ES-I3 (cell line): ENCODE measurements around the gene TLCD2.
"Not testable (repeated sequence)": the region's sequence is repeated elsewhere in the genome, so short reads cannot be mapped to it uniquely, and the experiment has no call there.

ENCODE experiments used
- H3K36me3 ChIP-seq: 2 replicates; pipeline ENCODE4 v1.6.1; 2013; ENCODE audit warnings: mild to moderate bottlenecking, low read length, control low read depth, moderate library complexity; ENCODE audit not compliant: insufficient read depth
- H3K4me1 ChIP-seq: 2 replicates; pipeline ENCODE4 v1.6.1; 2013; ENCODE audit warnings: mild to moderate bottlenecking, control low read depth, low read length; ENCODE audit not compliant: insufficient read depth
- H3K9ac ChIP-seq: 2 replicates; pipeline ENCODE4 v1.6.1; 2013; ENCODE audit warnings: low read depth, mild to moderate bottlenecking, low read length, moderate library complexity
- H3K9me3 ChIP-seq: 2 replicates; pipeline ENCODE4 v1.6.1; 2013; ENCODE audit warnings: mild to moderate bottlenecking, low read length, moderate library complexity; ENCODE audit not compliant: control insufficient read depth, insufficient read depth

Gene TLCD2

DNA sequence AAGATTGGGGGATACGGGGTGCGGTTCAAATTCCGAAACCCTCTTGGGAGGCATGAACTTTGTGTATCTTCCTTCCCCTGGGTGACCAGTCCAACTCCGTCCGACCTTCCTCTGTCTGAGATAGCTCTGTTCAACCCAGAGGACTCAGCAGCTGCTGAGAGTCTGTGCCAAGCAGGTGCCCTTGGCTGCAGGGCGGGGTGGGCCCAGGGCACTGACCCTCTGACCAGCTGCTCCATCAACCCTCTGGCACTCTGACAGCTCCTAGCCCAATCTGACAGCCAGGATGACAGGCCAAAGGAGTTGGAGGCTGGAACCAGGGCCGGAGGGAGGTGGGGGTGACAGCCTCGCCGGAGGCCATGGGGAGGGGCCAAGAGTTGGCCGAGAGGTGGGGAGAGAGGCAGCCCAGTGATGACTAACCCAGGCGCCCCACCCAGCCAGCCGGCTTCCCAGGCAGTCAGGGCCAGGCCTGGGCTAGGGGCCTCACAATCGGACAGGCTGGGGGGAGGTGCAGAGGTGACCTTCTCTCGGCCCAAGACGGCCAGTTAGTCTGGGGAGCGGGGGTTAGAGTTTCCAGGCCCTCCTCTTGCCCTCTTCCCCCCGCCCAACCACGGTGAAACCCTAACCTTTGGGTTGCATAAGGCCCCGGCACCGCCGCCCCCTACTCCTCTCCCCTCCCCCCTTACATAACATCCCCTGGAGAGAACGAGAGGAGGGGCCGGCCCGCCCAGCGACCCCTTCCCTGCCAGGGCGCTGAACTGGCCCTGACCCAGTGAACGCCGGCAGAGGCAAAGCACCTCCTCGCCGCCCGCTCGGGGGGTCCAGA lies 5.0 kb upstream of the TLCD2 start:
- Histone ChIP-seq H3K9me3 (no peaks in the 10 kb centered on the region), H3K4me1 (peaks cover 14% of the 10 kb centered on the region), H3K9ac (peak overlapping the region; percentile 44; the same call in 1 of the 2 replicates), H3K36me3 (no peaks in the 10 kb centered on the region)

DNA sequence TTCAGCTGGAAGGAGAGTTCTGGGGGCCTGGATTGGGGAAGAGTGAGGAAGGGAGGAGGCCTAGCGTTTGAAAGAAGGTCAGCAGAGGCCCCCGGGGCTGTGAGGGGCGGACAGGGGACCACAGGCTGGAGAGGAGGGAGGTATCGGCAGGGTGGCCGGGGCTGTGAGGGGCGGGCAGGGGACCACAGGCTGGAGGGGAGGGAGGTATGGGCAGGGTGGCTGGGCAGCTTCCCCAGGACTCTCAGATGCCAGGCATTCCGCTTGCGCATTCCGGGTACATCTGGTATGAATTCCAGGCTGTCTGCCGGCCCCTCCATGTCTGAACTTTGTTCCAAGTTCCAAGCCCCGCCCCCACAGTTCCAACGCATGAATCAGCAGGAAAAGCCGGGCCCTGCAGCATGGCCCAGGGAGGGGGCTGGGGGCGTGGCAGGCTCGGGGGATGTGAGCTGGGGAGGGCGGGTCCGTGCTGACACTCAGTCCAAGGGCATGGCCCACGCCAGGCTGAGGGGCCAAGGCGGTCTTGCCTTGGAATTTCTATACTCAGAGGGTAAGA lies 4.3 kb upstream of the TLCD2 start:
- peak overlapping the region; percentile 44 for H3K9ac ChIP-seq
- no peaks in the 10 kb centered on the region for H3K9me3 ChIP-seq
- H3K36me3 ChIP-seq: no peaks in the 10 kb centered on the region
- peaks cover 14% of the 10 kb centered on the region for H3K4me1 ChIP-seq

DNA sequence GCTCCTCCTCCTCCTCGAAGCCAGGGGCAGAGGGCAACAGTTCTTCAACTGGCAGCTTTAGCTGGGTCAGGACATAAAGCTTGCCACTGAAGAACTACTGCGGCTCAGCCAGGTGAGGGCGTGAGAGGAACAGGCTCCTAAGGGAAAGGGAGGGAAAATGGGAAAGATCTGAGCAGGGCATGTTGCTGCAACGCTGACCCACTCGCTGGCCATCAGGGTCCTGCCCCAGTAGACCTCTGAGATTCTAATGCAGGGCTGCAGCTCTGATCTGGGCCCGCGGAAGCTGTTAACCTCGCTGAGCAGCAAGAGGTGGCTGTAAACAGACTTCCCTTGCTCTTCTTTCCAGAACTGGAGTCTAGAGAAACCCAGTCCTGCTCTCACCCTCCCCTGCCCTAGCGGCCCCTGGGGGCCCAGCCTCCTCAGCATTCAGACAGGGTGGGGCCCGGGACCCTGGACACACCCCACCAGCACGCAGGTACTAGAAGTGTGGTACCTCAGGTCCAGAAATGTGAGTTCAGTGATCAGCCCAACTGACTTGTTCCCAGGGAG lies 3.8 kb upstream of the TLCD2 start:
- no peaks in the 10 kb centered on the region for H3K36me3 ChIP-seq
- no peaks in the 10 kb centered on the region for H3K9me3 ChIP-seq
- peak overlapping the region; percentile 43 for H3K9ac ChIP-seq
- peaks cover 14% of the 10 kb centered on the region for H3K4me1 ChIP-seq

DNA sequence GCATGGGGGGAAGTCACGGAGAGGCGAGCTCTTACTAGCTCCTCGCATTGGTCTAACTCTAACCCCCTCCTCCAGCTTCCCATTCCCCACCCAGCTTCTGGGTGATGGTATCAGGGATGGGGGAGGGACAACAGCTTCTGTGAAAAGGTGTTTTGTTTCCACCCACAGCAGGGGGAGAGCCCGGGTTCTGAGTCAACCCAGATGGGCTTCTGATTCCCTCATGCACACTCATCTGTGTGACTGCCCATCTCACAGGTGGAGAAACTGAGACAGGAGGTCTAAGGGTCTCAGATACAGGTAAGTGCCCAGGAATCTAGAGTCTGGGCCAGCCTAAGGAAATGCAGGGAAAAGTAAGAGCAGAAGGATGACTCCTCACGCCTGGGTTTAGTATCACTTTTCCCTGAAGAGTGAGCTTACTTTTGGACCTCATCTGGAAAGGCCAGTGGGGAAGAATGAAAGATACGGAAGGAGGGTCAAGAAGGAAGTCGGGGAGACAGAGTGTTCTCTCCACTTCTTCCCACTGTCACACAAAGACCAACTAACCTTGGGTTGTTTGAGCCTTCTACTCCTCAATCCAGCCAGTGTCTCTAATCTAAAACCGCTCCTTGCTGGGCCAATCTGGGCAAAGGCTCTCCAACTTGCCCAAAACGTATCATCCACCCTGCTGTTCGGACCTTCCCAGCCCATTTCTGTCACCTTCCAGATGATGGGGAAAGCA lies 3.1 kb upstream of the TLCD2 start:
- peaks cover 14% of the 10 kb centered on the region for H3K4me1 ChIP-seq
- no peak overlapping the region for H3K9ac ChIP-seq
- no peaks in the 10 kb centered on the region for H3K36me3 ChIP-seq
- no peaks in the 10 kb centered on the region for H3K9me3 ChIP-seq

DNA sequence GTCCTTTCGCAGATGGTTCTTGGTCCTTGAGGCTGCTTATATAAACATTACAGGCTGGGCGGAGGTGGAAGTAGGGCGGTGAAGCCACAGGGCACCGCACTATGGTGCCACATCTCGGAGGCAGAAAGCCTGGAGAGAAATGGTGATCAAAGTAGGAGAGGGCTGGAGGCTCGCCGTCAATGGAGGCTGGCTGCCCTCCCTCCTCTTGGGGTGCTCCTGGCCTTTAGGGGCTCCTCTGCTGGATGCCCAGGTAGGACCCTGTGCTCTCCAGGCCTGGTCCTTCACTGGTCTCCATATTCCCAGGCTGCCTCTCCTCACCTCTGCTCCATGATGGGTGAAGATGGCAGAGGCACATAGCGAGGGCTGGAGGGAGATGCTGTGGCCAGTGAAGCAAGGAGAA lies 2.1 kb upstream of the TLCD2 start:
- H3K4me1 ChIP-seq: peaks cover 14% of the 10 kb centered on the region

DNA sequence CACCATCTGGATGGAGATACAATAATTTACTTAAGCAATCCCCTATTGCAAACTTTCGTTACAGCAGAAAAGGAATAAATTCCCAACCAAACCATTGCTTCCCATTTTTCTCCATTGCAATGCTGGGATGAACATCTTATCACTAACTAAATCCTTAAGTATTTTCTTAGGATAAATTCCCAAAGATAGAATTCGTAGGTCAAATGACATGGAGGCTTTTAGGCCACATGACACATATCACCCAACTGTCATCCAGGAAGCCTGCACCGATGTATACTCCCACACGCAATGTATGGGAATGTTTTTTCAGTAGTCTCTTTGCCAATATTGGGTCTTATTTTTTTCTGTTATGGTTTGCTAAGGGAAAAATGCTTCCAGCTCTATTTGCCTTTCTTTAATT lies 1.6 kb upstream of the TLCD2 start:
- no peak overlapping the region for H3K9ac ChIP-seq
- no peaks in the 10 kb centered on the region for H3K9me3 ChIP-seq
- H3K4me1 ChIP-seq: peaks cover 14% of the 10 kb centered on the region
- H3K36me3 ChIP-seq: no peaks in the 10 kb centered on the region

More for the DNA sequence above, 2.1 kb upstream of the TLCD2 start:
- Histone ChIP-seq H3K9me3 (no peaks in the 10 kb centered on the region), H3K9ac (no peak overlapping the region), H3K36me3 (no peaks in the 10 kb centered on the region)

DNA sequence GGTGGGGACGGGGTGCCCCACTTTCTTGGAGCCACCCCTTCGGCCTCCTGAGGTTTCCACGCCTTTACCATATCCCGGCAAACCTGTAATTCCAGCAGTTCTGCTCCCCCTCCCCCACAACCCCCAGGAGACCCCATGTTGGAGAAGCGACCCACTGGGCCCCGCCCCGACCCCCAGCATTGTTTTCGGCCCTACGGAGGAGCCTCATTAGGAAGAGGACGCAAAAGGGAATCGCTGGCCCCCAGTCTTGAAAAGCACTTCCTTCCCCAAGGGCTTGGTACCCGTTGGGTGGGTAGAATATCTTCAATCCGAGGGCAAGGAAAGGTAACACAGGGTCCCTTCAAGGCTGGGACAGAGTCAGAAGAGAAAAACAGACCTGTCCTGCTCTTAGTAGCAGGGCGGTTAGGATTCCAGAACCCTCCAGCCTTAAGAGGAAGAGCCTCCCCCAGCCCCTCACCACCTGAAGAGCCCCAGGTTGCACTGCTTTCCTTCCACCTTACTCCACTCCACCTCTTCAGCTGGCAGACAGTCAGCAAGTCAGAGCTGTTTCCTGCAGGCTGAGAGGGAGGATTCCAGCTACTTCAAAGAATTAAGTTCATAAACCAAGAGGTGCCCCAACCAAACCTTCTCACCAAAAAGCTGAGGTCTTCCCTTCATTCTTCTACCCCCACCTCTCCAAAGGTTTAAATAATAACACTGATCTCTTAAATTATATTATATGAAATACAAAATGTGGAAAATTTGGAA lies 803 bp upstream of the TLCD2 start:
- Histone ChIP-seq H3K9ac (peak overlapping the region; percentile 75), H3K4me1 (peaks cover 14% of the 10 kb centered on the region), H3K9me3 (no peaks in the 10 kb centered on the region), H3K36me3 (no peaks in the 10 kb centered on the region)

DNA sequence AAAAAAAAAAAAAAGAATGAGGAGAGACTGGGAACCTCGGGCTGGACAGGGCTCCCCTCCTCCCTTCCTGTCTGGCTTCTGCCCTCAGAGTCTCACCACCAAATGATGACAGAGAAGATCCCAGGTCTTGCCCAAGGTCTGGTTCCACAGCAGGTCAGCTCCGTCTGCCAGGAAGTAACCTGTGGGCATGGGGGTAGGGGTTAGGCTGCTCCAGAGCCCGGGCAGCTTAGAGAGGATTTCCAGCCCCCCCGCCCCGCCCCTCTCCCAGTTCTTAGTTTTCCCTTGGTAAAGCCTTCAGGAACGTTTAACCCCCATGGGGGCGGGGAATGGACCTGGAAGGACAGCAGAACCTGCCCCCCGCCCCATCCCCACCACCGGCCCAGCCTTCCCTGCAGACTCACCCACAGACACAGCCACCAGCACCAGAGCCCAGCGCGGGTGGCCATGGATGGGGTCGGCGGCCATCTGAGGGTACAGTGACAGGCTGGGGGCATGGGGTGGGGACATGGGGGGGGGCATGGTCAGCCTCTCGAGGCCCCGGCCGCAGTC lies 700 bp downstream of the TLCD2 start:
- Histone ChIP-seq H3K9ac (peak overlapping the region; percentile 75; the same call in 1 of the 2 replicates), H3K36me3 (no peaks in the 10 kb centered on the region), H3K4me1 (peaks cover 14% of the 10 kb centered on the region), H3K9me3 (no peaks in the 10 kb centered on the region)

DNA sequence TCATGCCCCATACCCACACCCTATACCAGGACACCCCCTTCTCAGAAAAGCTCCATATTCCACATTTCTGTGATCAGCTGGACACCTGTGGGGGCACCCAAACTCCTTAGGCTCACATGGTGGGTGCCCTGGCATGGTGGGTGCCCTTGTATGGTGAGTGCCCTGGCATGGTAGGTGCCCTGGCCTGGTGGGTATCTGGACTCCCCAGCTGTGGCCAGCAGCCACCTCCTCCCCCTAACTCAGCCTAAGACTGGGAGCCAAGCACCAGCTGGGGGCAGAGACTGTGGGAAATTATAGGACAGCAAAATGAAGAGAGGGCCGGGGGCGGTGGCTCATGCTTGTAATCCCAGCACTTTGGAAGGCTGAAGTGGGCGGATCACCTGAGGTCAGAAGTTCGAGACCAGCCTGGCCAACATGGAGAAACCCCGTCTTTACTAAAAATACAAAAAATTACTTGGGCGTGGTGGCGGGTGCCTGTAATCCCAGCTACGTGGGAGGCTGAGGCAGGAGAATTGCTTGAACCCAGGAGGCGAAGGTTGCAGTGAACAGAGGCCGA lies 1.3 kb downstream of the TLCD2 start:
- not testable (repeated sequence) for H3K9ac ChIP-seq, H3K36me3 ChIP-seq, H3K9me3 ChIP-seq
- peaks cover 12% of the 10 kb centered on the region for H3K4me1 ChIP-seq

DNA sequence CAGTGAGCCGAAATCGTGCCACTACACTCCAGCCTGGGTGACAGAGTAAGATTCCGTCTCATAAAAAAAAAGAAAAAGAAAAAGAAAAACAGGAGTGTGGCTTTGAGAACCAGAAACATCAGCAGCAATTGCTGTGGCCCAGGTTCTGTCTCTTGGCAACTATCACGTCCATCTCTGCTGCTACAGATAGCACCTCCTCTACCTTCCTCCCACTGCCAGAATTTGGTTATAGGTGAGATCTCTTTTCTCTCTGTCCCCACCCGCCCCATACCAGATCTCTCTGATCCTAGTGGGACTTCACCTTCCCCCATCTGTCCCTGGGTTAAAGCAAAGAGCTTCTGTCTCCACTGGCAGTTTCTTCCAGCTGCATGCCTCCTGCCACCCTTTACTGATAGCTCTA lies 3.1 kb downstream of the TLCD2 start:
- no peaks in the 10 kb centered on the region for H3K36me3 ChIP-seq
- no peaks in the 10 kb centered on the region for H3K9me3 ChIP-seq
- no peak overlapping the region for H3K9ac ChIP-seq
- H3K4me1 ChIP-seq: 0 out of 2 replicates have a peak, but pooled peaks cover 4% of the 10 kb centered on the region

DNA sequence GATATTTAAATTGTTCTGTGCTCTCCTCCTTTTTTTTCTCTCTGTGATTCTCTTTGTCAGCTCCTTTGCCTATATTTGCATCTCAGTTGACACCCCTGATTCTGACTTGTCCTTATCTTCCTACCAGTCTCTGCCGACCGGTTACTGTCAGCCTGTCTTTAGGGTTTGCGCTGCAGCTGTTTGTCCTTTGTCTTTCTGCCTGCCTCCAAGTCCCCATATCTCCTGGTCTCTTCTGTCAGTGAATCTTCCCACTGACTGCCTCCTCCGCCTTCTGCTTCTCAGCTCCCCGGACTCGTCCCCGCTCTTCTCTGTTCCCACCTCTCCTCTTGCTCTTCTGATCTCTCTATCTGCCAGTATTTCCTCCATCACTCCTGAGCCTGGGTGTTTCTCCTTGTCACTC lies 5.2 kb downstream of the TLCD2 start:
- H3K36me3 ChIP-seq: no peaks in the 10 kb centered on the region
- no peaks in the 10 kb centered on the region for H3K4me1 ChIP-seq
- no peaks in the 10 kb centered on the region for H3K9me3 ChIP-seq
- H3K9ac ChIP-seq: no peak overlapping the region

DNA sequence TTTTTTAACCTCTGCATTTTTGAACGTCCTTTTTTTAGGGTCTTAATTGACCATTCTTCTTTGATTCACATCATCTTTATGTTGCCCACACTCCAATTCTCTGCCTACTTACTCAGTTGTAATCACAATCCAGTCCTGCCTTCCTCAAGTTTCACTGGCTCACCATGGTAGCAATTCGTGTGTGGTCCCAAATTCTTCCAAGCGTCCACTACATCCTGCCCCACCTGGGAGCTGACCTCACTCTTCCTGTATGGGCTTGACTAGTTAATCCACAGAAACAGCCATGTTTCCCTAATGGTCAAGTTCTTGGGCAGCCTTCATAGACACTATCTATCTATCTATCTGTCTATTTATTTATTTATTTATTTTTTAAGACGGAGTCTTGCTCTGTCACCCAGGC lies 7.1 kb downstream of the TLCD2 start:
- Histone ChIP-seq H3K9ac (no peak overlapping the region), H3K36me3 (no peaks in the 10 kb centered on the region), H3K9me3 (no peaks in the 10 kb centered on the region), H3K4me1 (no peaks in the 10 kb centered on the region)

DNA sequence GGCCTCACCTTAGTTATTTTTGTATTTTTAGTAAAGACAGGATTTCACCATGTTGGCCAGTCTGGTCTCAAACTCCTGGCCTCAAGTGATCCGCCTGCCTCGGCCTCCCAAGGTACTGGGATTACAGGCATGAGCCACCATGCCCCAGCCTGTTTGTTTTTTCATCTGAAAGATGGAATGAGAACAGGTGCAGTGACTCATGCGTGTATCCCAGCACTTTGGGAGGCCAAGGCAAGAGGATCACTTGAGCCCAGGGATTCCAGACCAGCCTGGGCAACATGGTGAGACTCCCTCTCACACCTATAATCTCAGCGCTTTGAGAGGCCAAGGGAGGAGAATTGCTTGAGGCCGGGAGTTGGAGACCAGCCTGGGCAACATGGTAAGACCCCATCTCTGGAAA lies 10.3 kb downstream of the TLCD2 start:
- H3K9me3 ChIP-seq, H3K4me1 ChIP-seq, H3K9ac ChIP-seq, H3K36me3 ChIP-seq: not testable (repeated sequence)

DNA sequence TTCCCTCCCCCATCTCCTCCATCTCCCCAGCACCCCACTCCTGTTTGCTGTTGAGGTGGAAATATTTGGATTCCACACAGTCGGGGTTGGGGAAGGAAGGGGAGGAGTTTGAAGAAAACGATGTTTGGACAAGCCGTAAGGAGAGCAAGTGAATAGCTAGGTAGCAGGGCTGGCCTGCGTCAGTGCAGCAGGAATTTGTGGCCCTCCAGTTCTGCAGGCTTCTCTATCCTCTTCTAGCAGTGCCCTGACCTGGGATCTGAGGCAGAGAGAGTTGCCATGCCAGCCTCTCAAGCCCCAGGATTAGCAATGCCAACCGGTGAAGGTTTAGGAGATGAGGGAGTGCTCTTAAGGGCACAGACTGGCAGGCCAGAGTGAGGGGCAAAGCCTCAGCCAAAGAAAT lies 12.5 kb downstream of the TLCD2 start:
- no peaks in the 10 kb centered on the region for H3K36me3 ChIP-seq
- no peaks in the 10 kb centered on the region for H3K9me3 ChIP-seq
- H3K9ac ChIP-seq: no peak overlapping the region
- no peaks in the 10 kb centered on the region for H3K4me1 ChIP-seq
